Measurements from ENCODE around the gene AGPAT4.
A peak's percentile ranks its signal among the peaks of the same experiment; 100 is the strongest.
"Not testable (repeated sequence)": the region's sequence is repeated elsewhere in the genome, so short reads cannot be mapped to it uniquely, and the experiment has no call there.

AGPAT4 gene

GRCh38 chr6:161207200-161207599 lies 66.7 kb downstream of the AGPAT4 start:
- no peak for DNase-seq

GRCh38 chr6:161204866-161205557 lies 68.8 kb downstream of the AGPAT4 start:
- DNase-seq, result peak in 2 of 58 donors; percentile 12 to 31

GRCh38 chr6:161200610-161201370 lies 73.1 kb downstream of the AGPAT4 start:
- DNase-seq, result peak in 2 of 58 donors; percentile 16 to 17

- no peak for DNase-seq
These were observed 74.0 kb downstream of the AGPAT4 start for GRCh38 chr6:161199850-161200249.

- no peak for DNase-seq
These were observed 74.9 kb downstream of the AGPAT4 start for GRCh38 chr6:161198783-161199460.

GRCh38 chr6:161198176-161198575 lies 75.7 kb downstream of the AGPAT4 start:
- DNase-seq, result no peak

GRCh38 chr6:161195386-161195785 lies 78.5 kb downstream of the AGPAT4 start:
- no peak for DNase-seq

- DNase-seq, result no peak
These were observed 79.5 kb downstream of the AGPAT4 start for GRCh38 chr6:161194374-161194773.

- DNase-seq, result no peak
These were observed 81.0 kb downstream of the AGPAT4 start for GRCh38 chr6:161192636-161193411.

GRCh38 chr6:161191671-161192070 lies 82.2 kb downstream of the AGPAT4 start:
- DNase-seq, result no peak

GRCh38 chr6:161191007-161191406 lies 82.9 kb downstream of the AGPAT4 start:
- DNase-seq, result no peak

- DNase-seq, result peak in 1 of 58 donors; percentile 19
These were observed 84.0 kb downstream of the AGPAT4 start for GRCh38 chr6:161189891-161190290.

GRCh38 chr6:161188547-161189465 lies 85.1 kb downstream of the AGPAT4 start:
- DNase-seq, result no peak

- DNase-seq, result peak in 18 of 58 donors; percentile 28 to 75 (median 50)
These were observed 87.6 kb downstream of the AGPAT4 start for GRCh38 chr6:161186173-161186769.

GRCh38 chr6:161181121-161181520 lies 92.7 kb downstream of the AGPAT4 start:
- peak in 18 of 58 donors; percentile 13 to 56 (median 38) for DNase-seq

- DNase-seq, result not testable (repeated sequence)
These were observed 95.7 kb downstream of the AGPAT4 start for GRCh38 chr6:161178155-161178554.

GRCh38 chr6:161176428-161176827 lies 97.4 kb downstream of the AGPAT4 start:
- not testable (repeated sequence) for DNase-seq

- DNase-seq, result not testable (repeated sequence)
These were observed 101.1 kb downstream of the AGPAT4 start for GRCh38 chr6:161172769-161173168.

- DNase-seq, result no peak
These were observed 102.7 kb downstream of the AGPAT4 start for GRCh38 chr6:161171207-161171606.

GRCh38 chr6:161169696-161170095 lies 104.2 kb downstream of the AGPAT4 start:
- DNase-seq, result peak in 3 of 58 donors; percentile 31 to 63 (median 36)
